NCI-H774 (cell line): ENCODE results near the gene CFAP126.
"Not testable (repeated sequence)": the region's sequence is repeated elsewhere in the genome, so short reads cannot be mapped to it uniquely, and the experiment has no call there.

Source experiments
- DNase-seq: peaks from one replicate; lab custom pipeline; 2025; lab: John Stamatoyannopoulos, UW

CFAP126 gene, protein sequence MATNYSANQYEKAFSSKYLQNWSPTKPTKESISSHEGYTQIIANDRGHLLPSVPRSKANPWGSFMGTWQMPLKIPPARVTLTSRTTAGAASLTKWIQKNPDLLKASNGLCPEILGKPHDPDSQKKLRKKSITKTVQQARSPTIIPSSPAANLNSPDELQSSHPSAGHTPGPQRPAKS

DNA sequence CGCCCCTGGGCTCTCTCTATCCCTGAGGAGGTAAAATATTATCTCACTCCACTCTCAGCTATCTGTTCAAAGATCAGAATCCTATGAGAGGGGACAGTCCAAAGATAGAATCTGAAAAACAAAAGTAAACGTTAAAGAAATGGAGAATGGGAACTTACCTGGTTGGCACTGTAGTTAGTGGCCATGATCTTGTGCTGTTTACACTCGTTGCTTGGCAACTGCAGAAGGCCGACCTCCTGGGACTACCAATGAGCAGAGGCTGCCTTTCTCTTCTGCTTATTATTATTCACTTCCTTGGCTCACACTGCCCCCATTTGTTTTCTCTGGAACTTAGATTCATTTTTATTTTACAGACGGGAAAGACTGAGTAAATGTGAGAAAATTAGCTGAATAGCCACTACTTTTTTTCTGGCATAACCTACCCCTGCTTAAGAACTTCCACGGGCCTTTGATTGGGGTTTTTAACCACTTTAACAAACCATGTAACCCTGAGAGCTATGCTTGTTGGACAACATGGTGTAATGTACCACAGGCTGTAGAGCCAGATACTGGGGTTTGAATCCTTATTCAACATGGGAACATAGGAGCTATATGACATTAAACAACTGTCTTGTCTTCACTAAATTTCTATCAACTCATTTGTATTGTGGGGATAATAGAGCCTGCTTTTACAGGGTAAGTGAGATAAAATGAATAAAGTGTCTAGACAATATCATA, at the start of gene CFAP126:
Gene CFAP126, minus strand, starts transcription at position 193 of the 717 bp plus-strand sequence. Its CDS starts 8 bp downstream, at position 185.
- peak; percentile 71 for DNase-seq

DNA sequence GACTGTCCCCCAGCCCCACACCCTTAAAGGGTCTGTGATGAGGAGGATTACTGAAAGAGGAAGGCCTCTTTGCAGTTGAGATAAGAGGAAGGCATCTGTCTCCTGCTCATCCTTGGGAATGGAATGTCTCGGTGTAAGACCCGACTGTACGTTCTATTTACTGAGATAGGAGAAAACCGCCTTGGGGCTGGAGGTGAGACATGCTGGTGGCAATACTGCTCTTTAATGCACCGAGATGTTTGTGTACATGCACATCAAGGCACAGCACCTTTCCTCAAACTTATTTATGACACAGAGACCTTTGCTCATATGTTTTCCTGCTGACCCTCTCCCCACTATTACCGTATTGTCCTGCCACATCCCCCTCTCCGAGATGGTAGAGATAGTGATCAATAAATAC, 45.4 kb upstream of the CFAP126 start:
- DNase-seq: not testable (repeated sequence)

DNA sequence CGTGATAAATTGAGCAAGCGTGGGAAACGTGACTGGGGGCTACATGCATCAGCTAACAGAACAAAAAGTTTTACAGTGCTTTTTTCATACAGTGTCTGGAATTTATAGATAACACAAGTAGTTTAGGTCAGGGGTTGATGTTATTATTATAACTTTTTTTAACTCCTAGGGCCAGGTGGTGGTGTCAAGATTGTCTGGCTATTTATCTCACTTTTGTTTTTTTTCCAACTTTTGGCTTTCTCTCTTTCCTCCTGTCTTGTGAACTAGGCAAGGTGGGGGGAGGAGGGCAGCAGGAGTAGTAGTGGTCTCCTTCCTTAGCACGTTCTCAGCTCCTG, 42.9 kb upstream of the CFAP126 start:
- not testable (repeated sequence) for DNase-seq

DNA sequence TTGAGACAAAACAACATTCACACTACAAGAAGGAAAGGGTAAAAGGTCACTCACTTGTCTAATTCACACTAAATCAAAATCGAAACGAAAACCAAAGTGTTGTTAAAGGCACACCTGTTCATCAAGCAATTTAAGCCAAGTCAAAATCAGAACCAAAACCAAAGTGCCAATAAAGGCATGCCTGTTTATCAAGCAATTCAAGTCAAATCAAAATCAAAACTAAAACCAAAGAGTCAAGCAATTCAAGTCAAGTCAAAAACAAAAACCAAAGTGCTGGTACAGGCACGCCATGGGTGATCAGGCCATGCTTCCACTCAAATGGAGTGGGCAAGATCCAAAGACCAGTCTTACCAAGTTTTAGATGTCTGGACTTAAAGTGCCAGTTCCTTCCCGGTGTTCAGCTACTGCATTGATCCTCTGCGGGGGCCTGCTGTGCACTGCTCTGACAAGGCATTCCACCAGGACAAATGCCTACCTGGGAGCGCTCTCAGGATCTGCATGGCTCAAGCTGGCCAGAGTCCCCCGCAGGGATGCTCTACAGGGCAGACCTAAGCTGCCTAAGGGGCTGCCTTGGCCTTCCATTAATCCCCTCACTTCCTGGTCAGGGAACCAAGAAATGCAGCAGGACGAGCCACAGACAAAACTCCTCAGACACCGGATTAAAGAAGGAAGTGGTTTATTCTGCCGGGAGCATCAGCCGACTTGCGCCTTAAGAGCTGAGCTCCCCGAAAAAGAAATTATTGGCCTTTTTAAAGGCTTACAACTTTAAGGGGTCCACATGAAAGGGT, 42.4 kb upstream of the CFAP126 start:
- DNase-seq: not testable (repeated sequence)

DNA sequence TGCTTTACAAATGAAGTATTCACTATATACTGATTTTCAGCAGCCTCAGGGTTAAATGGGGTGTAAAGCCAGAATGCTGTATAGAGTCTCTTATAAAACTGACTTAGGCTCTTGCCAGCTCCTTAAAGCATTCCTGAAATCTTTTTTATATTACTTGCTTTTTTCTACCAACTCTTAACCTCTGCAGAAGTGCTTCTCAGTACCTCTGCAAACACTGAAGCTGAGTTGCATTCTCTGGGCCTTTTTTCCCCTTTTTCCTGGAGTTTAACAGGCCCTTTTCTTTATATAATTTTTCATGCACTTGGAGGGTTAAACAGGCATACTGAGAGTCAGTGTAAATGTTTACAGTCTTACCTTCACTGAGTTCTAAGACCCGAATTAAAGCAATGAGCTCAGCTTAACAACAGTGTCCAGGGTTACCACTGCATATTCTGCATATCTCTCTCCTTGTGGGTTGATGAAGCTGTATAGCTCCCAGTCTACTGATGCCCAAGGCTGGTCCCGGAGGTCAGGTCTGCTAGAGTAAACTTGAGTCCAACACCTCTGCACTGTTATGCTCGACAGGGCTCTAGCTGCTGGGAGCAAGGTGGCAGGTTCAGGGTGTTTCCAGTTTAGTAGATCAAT, 40.9 kb upstream of the CFAP126 start:
- no peak for DNase-seq

DNA sequence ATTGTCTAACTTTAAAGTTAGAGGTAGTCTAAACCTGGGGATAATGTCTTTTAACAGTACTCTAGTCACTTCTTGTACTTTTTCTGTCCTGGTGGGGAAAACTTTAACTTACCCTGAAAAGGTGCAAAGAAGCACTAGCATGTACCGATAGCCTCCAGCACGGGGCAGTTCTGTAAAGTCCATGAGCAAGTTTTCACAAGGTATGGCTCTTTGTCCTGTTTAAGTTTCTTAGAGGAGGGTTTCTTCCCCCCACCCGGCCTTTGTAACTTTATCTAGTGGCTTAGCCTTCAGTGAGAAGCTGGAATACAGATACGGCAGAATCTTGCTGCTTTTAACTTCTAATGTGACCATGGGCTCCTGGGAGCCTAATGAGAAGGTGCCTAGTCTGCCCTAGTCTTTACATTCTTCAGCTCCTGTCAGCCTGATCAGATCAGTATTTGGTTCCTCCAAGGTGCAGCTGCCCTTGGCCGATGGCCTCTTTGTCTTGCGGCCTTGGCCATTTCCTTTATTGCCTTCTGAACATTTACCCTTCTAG, 39.8 kb upstream of the CFAP126 start:
- no peak for DNase-seq

DNA sequence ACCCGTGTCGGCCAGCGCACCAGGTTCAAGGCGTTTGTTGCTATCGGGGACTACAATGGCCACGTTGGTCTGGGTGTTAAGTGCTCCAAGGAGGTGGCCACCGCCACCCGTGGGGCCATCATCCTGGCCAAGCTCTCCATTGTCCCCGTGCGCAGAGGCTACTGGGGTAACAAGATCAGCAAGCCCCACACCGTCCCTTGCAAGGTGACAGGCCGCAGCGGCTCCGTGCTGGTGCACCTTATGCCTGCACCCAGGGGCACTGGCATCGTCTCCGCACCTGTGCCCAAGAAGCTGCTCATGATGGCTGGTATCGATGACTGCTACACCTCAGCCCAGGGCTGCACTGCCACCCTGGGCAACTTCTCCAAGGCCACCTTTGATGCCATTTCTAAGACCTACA, 38.9 kb upstream of the CFAP126 start:
- not testable (repeated sequence) for DNase-seq

DNA sequence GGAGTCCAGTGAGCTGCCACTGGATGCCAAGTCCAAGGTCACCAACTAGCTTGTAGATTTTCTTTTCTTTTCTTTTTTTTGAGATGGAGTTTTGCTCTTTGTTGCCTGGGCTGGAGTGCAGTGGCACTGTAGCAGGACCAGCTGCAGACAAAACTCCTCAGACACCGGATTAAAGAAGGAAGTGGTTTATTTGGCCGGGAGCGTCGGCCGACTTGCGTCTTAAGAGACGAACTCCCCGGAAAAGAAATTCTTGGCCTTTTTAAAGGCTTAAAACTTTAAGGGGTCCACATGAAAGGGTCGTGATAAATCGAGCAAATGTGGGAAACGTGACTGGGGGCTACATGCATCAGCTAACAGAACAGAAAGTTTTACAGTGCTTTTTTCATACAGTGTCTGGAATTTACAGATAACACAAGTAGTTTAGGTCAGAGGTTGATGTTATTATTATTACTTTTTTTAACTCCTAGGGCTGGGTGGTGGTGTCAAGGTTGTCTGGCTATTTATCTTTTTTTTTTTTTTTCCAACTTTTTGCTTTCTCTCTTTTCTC, 36.4 kb upstream of the CFAP126 start:
- DNase-seq: no peak

DNA sequence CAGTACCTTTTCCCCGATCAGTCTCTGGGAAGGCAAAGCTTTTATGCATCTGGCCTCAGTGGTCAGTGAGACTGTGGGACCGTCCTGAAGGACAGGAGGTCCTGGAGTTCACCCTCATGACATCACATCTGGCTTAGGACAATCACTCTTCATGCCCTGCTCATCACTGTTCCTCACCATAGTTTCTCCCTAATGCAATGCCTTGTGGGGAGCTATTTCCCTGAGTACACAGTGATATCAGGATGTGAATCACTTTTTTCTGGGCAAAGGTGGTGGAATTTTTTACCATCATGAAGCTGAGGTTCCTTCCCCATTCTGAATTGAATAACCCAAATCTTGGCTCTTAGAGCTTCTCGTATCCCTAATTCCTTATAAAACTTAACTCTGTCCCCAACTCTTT, 34.8 kb upstream of the CFAP126 start:
- DNase-seq: no peak

DNA sequence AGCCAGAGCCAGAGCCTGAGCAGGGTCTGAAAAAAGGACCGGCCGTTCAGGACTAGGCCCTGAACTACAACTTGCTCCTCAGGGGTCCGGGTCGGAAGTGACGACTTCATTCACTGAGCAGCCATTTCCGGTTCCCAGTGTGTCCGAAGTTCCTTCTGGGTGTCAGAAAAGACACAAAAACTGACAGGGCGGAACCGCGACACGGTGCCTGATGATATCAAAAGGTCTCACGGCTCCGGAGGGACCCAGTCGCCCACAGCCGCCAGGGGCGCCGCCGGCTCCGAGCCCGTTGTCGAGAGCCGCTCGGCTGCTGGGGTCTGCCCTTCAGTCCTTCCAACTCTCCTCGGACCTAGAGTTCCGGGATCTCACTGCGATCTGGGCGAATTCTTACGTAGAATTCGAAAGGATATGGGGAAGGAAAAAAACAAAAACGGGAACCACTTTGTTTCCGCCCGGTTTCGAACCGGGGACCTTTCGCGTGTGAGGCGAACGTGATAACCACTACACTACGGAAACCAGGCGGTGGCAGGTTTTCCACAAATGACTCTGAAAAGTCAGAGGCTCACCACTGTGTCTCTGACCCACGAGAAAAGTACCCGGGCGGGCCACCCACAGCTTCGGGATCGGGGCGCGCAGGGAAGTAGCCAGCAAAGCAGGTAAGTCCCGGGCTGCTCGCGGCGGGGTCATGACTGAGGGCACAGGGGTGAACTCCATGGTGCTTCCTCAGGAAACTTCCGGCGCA, 31.8 kb upstream of the CFAP126 start:
- peak; percentile 88 for DNase-seq

DNA sequence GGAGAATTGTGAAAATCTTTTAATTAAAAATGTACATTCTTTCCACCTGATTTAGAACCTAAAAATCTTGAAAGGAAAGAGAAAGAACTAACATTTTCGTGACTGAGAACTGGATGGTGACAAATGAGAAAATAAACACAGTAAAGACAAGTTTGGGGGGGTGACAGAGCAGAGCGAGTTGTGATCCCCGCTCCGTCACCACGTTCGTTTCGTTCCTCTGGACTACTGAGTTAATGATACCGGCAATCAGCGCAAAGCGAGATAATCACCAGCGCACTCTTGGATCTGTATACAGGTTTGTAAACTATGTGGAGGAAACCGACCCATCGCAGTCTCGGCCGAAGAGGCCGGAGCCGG, 31.2 kb upstream of the CFAP126 start:
- no peak for DNase-seq

DNA sequence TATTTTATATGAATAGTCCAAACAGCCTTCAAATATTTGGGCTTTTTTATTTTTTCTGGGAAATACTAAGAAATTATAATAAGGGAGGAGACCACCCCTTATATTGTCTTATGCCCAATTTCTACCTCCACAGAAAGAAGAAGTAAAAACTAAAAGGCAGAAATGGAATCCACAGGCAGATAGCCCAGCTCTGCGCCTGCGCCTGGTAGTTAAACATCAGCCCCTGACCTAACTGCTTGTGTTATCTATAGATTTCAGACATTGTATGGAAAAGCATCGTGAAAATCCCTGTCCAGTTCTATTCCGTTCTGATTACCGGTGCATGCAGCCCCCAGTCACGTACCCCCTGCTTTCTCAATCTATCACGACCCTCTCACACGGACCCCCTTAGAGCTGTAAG, 29.4 kb upstream of the CFAP126 start:
- not testable (repeated sequence) for DNase-seq

DNA sequence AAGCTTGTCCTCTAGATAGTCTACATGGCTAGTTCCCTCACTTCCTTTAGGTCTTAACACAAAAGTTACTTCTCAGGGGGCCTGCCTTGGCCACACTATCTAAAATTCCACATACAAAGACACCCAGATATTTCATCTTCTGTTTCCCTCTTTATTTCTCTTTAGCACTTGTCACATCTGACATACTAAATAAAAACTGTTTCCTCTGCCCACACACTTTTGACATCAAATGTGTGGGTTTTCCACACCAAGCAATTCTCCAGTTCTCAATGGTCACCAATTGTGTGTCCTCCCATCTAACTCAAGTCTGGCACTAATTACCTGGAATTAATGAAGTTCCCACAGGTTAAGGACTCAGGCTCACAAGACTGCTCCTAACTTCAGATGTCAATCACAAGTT, 25.5 kb upstream of the CFAP126 start:
- DNase-seq: no peak

DNA sequence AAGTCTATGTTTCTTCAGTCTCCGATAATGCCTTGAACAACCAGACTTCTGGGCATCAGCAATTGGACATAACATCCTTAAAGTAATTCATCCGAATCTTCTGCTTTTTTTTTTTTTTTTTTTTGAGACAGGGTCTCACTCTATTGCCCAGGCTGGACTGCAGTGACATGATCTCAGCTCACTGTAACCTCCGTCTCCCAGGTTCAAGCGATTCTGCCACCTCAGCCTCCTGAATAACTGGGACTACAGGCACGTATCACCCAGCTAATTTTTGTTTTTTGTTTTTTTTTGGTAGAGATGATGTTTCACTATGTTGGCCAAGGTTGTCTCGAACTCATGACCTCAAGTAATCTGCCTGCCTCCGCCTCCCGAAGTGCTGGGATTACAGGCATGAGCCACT, 23.9 kb upstream of the CFAP126 start:
- no peak for DNase-seq

DNA sequence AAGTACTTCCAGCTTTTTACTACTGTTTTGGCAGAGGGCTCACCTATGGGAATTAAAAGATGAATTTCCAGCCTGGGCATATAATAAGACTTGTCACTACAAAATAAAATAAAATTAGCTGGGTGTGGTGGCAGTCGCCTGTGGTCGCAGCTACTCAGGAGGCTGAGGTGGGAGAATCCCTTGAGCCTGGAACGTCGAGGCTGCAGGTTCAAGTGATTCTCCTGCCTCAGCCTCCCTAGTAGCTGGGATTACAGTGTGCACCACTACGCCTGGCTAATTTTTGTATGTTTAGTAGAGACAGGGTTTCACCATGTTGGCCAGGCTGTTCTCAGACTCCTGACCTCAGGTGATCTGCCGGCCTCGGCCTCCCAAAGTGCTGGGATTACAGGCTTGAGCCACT, 23.5 kb upstream of the CFAP126 start:
- DNase-seq: not testable (repeated sequence)

DNA sequence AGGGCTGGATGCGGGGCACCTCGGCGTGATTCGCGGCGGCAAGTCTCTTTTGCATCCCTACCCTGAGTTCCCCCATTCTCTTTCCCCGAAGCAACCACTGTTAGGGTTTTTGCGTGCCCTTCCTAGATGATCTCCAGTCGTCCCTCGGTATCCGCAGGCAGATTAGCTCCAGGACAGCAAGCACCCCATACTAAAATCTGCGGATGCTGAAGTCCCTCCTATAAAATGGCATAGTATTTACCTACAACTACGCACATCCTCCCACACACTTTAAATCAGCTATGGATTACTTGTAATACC, 22.8 kb upstream of the CFAP126 start:
- peak; percentile 39 for DNase-seq

DNA sequence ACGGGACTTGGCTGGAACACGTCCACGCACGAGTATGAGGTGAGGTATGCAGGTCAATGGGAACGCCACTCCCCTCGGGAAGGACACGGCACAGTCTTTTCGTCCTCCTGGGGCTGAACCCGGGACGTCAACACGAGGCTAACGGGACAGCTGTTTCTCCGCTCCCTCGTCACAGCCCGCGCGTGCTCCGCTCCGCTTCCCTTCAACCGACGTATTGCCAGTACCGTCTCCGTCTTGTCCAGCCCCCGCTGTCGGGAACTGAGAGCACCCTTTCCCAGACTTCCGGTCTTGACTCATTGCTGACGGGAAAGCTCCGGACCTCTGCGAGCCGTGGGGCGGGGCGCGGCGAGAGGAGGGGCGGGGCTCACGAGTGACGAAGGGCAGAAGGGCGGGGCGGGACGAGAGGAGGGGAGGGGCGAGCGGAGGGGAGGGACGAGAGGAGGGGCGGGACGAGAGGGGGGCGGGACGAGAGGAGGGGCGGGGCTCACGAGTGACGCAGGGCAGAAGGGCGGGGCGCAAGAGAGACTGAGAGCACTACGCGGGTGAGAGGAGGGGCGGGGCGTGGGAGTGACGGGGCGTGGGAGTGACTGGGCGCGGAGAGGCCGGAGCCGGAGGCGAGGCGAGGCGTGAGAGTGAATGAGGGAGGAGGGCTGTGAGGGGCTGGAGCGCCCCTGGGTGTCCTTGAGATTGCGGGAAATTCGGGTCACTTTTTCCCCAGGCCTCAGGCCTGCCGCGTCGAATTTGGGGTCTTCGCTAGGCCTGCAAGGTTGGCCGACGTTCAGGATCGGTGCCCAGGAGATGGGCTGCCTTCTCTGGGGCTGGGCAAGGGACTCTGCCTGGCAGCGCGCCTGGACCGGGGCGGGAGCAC, 22.2 kb upstream of the CFAP126 start:
- peak; percentile 92 for DNase-seq

DNA sequence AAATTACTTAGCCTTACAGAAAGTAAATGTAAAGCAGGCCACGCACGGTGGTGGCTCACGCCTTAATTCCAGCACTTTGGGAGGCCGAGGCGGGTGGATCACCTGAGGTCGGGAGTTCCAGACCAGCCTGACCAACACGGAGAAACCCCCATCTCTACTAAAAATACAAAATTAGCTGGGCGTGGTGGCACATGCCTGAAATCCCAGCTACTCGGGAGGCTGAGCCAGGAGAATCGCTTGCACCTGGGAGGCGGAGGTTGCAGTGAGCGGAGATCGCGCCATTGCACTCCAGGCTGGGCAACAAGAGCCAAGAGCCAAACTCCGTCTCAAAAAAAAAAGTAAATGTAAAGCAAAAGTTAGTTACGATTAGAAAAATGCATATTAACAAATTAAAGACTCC, 21.5 kb upstream of the CFAP126 start:
- not testable (repeated sequence) for DNase-seq

DNA sequence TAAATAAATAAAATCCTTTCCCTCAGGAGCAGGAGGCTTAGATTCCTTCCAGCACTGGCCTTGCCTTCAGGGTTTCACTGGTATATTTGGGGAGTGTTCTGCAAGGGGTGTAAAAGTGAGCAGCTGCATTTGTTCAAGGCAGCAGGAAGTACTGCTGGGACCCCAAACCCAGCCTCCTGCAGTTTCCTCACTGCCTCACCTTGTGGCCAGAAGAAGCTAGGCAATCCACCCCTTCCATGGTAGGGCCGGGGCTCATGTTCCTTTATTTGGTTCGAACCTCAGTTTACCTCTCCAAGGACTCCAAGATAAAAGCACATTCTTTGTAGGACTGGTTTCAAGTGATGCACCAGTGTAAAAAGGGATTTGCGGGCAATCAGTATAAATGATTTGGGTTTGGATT, 21.0 kb upstream of the CFAP126 start:
- no peak for DNase-seq

DNA sequence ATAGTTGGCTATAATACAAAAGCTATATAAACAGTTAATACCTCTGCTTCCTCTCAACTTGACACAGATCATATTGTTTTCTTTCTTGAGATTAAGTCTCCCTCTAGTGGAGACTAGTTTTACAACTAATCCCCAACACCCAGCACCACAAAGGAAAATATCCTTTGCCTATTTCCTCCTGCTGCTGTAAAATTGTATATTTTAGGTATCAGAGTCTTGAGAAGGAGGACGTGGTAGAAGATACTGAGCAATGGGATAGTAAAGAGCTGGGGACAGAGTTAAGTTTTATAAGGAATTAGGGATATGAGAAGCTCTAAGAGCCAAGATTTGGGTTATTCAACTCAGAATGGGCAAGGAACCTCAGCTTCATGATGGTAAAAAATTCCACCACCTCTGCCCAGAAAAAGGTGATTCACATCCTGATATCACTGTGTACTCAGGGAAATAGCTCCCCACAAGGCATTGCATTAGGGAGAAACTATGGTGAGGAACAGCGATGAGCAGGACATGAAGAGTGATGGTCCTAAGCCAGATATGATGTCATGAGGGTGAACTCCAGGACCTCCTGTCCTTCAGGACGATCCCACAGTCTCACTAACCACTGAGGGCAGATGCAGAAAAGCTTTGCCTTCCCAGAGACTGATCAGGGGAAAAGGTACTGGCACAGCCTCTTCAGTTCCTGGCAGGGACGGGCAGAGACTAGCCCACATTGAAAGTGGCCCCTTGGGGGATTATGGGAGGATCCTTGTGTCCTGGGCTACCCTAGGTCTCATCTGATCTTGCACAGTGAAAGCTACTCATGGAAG, 14.7 kb upstream of the CFAP126 start:
- peak; percentile 58 for DNase-seq
